Measurements from ENCODE around the gene SMC3.
"Not testable (repeated sequence)": the region's sequence is repeated elsewhere in the genome, so short reads cannot be mapped to it uniquely, and the experiment has no call there.

Gene SMC3

GRCh38 chr10:110530131-110530831 is 37.2 kb upstream of the SMC3 start:
- Histone ChIP-seq H3K4me3 (ENCODE audit: low read depth in 1 of 2, low read length in 1 of 2) (no peak overlapping the region), H3K36me3 (no peaks in the 10 kb centered on the region), H3K9me3 (no peaks in the 10 kb centered on the region), H3K27me3 (peaks cover 42% of the 10 kb centered on the region), H3K4me1 (ENCODE audit: control insufficient read depth in 1 of 2, insufficient read depth in 1 of 2, low read depth in 1 of 2, low read length in 1 of 2) (peaks cover 0 to 5% of the 10 kb centered on the region in 2 experiments), H3K27ac (no peak overlapping the region)
- no peak for TF ChIP-seq CTCF (IDR thresholded peaks at IDR 0.05)

GRCh38 chr10:110531687-110532086 is 35.8 kb upstream of the SMC3 start:
- Histone ChIP-seq H3K9me3 (no peaks in the 10 kb centered on the region), H3K27ac (no peak overlapping the region), H3K27me3 (peaks cover 52% of the 10 kb centered on the region), H3K36me3 (no peaks in the 10 kb centered on the region), H3K4me1 (ENCODE audit: control insufficient read depth in 1 of 2, insufficient read depth in 1 of 2, low read depth in 1 of 2, low read length in 1 of 2) (peaks cover 0 to 5% of the 10 kb centered on the region in 2 experiments), H3K4me3 (ENCODE audit: low read depth in 1 of 2, low read length in 1 of 2) (no peak overlapping the region)
- no peak for TF ChIP-seq CTCF (IDR thresholded peaks at IDR 0.05)

GRCh38 chr10:110532628-110533027 is 34.9 kb upstream of the SMC3 start:
- H3K27me3 ChIP-seq: peaks cover 61% of the 10 kb centered on the region
- H3K4me3 ChIP-seq (ENCODE audit: low read depth in 1 of 2, low read length in 1 of 2); H3K36me3 ChIP-seq; H3K9me3 ChIP-seq; H3K4me1 ChIP-seq (ENCODE audit: control insufficient read depth in 1 of 2, insufficient read depth in 1 of 2, low read depth in 1 of 2, low read length in 1 of 2); H3K27ac ChIP-seq: not testable (repeated sequence)

- Histone ChIP-seq H3K4me3 (ENCODE audit: low read depth in 1 of 2, low read length in 1 of 2) (no peak overlapping the region), H3K36me3 (no peaks in the 10 kb centered on the region), H3K27me3 (peaks cover 66% of the 10 kb centered on the region), H3K9me3 (no peaks in the 10 kb centered on the region), H3K27ac (no peak overlapping the region), H3K4me1 (ENCODE audit: control insufficient read depth in 1 of 2, insufficient read depth in 1 of 2, low read depth in 1 of 2, low read length in 1 of 2) (peaks cover 0 to 5% of the 10 kb centered on the region in 2 experiments)
- TF ChIP-seq CTCF (IDR thresholded peaks at IDR 0.05): no peak
Measured at GRCh38 chr10:110533149-110533548, 34.3 kb upstream of the SMC3 start.

GRCh38 chr10:110534571-110534970 is 32.9 kb upstream of the SMC3 start:
- Histone ChIP-seq H3K4me1 (ENCODE audit: control insufficient read depth in 1 of 2, insufficient read depth in 1 of 2, low read depth in 1 of 2, low read length in 1 of 2) (peaks cover 0 to 5% of the 10 kb centered on the region in 2 experiments), H3K36me3 (no peaks in the 10 kb centered on the region), H3K27ac (no peak overlapping the region), H3K27me3 (peaks cover 59% of the 10 kb centered on the region), H3K9me3 (no peaks in the 10 kb centered on the region), H3K4me3 (ENCODE audit: low read depth in 1 of 2, low read length in 1 of 2) (no peak overlapping the region)
- TF ChIP-seq CTCF (IDR thresholded peaks at IDR 0.05): no peak

- no peaks in the 10 kb centered on the region for H3K4me1 ChIP-seq (ENCODE audit: control insufficient read depth in 1 of 2, insufficient read depth in 1 of 2, low read depth in 1 of 2, low read length in 1 of 2)
- TF ChIP-seq CTCF (IDR thresholded peaks at IDR 0.05): no peak
- H3K9me3 ChIP-seq: no peaks in the 10 kb centered on the region
- no peaks in the 10 kb centered on the region for H3K36me3 ChIP-seq
- no peak overlapping the region for H3K27ac ChIP-seq
- H3K27me3 ChIP-seq: peaks cover 43% of the 10 kb centered on the region
- H3K4me3 ChIP-seq (ENCODE audit: low read depth in 1 of 2, low read length in 1 of 2): no peak overlapping the region
Measured at GRCh38 chr10:110535958-110536891, 31.3 kb upstream of the SMC3 start.
